ENCODE measurements around the gene B3GALT6. TPM values are rescaled to one million over a fixed set of nuclear protein-coding genes. Genes with fewer than 3 reads are reported as not detected.

B3GALT6 gene
- total RNA-seq, 1 donor from 2014 or later, result 9.3 TPM

- ATAC-seq (no peak), DNase-seq (ENCODE audit: low spot score) (no peak)
Observed at GRCh38 chr1:1215080-1215676, 16.9 kb upstream of the B3GALT6 start.

GRCh38 chr1:1215881-1216605, 16.0 kb upstream of the B3GALT6 start:
- no peak for DNase-seq (ENCODE audit: low spot score)
- peak; percentile 8 for ATAC-seq

- DNase-seq (ENCODE audit: low spot score) (no peak), ATAC-seq (no peak)
Observed at GRCh38 chr1:1216770-1217620, 15.0 kb upstream of the B3GALT6 start.

- DNase-seq (ENCODE audit: low spot score) (no peak), ATAC-seq (no peak)
Observed at GRCh38 chr1:1217621-1218523, 14.2 kb upstream of the B3GALT6 start.

- ATAC-seq (no peak), DNase-seq (ENCODE audit: low spot score) (no peak)
Observed at GRCh38 chr1:1218524-1219200, 13.4 kb upstream of the B3GALT6 start.

GRCh38 chr1:1219341-1219740, 12.7 kb upstream of the B3GALT6 start:
- DNase-seq (ENCODE audit: low spot score) (no peak), ATAC-seq (no peak)

- no peak for DNase-seq (ENCODE audit: low spot score)
- no peak for ATAC-seq
Observed at GRCh38 chr1:1220197-1220596, 11.8 kb upstream of the B3GALT6 start.

- no peak for DNase-seq (ENCODE audit: low spot score)
- ATAC-seq, result no peak
Observed at GRCh38 chr1:1221887-1222574, 10.0 kb upstream of the B3GALT6 start.

- no peak for ATAC-seq
Observed at GRCh38 chr1:1222575-1223225, 9.3 kb upstream of the B3GALT6 start.

GRCh38 chr1:1223321-1223720, 8.7 kb upstream of the B3GALT6 start:
- no peak for ATAC-seq
- no peak for DNase-seq (ENCODE audit: low spot score)

More at GRCh38 chr1:1222575-1223225, 9.3 kb upstream of the B3GALT6 start:
- DNase-seq (ENCODE audit: low spot score), result no peak

- no peak for DNase-seq (ENCODE audit: low spot score)
- ATAC-seq, result no peak
Observed at GRCh38 chr1:1223891-1224290, 8.1 kb upstream of the B3GALT6 start.

GRCh38 chr1:1225238-1225845, 6.7 kb upstream of the B3GALT6 start:
- no peak for DNase-seq (ENCODE audit: low spot score)
- ATAC-seq, result peak; percentile 25

GRCh38 chr1:1225913-1226312, 6.1 kb upstream of the B3GALT6 start:
- ATAC-seq (no peak), DNase-seq (ENCODE audit: low spot score) (no peak)

- ATAC-seq, result no peak
Observed at GRCh38 chr1:1226566-1227362, 5.3 kb upstream of the B3GALT6 start.

GRCh38 chr1:1227386-1227785, 4.7 kb upstream of the B3GALT6 start:
- DNase-seq (ENCODE audit: low spot score) (no peak), ATAC-seq (no peak)

More at GRCh38 chr1:1226566-1227362, 5.3 kb upstream of the B3GALT6 start:
- DNase-seq (ENCODE audit: low spot score), result no peak

GRCh38 chr1:1228187-1228586, 3.9 kb upstream of the B3GALT6 start:
- DNase-seq (ENCODE audit: low spot score) (no peak), ATAC-seq (no peak)

GRCh38 chr1:1228596-1229321, 3.3 kb upstream of the B3GALT6 start:
- DNase-seq (ENCODE audit: low spot score) (no peak), ATAC-seq (no peak)
